OCI-LY7 (cell line): ENCODE results near the gene DPEP2NB.

ENCODE experiments used
- EZH2phosphoT487 ChIP-seq: fragments of 200-600 bp; sonication (generic); IDR thresholded peaks from 2 replicates; pipeline ENCODE4 v1.6.1; 2018; ENCODE audit warnings: low read depth, borderline replicate concordance, mild to moderate bottlenecking, mixed run types, antibody characterized with exemption, low read length, moderate library complexity, mixed read lengths
- TF ChIP-seq, protein P1 (sequence below): fragments of 200-600 bp; sonication (generic); conservative IDR thresholded peaks from 2 replicates; pipeline ENCODE4 v1.5.1; 2014; ENCODE audit warnings: mild to moderate bottlenecking, antibody characterized with exemption, low read length, moderate library complexity, mixed read lengths

- TF ChIP-seq, protein P1, sequence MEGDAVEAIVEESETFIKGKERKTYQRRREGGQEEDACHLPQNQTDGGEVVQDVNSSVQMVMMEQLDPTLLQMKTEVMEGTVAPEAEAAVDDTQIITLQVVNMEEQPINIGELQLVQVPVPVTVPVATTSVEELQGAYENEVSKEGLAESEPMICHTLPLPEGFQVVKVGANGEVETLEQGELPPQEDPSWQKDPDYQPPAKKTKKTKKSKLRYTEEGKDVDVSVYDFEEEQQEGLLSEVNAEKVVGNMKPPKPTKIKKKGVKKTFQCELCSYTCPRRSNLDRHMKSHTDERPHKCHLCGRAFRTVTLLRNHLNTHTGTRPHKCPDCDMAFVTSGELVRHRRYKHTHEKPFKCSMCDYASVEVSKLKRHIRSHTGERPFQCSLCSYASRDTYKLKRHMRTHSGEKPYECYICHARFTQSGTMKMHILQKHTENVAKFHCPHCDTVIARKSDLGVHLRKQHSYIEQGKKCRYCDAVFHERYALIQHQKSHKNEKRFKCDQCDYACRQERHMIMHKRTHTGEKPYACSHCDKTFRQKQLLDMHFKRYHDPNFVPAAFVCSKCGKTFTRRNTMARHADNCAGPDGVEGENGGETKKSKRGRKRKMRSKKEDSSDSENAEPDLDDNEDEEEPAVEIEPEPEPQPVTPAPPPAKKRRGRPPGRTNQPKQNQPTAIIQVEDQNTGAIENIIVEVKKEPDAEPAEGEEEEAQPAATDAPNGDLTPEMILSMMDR: no peak
- TF ChIP-seq EZH2phosphoT487: no peak
Observed at GRCh38 chr16:68005211-68005610, 10.5 kb downstream of the DPEP2NB start.
